GM21390 (cell line): Measurements from ENCODE around the gene CDC42EP4.
"Not testable (repeated sequence)": the region's sequence is repeated elsewhere in the genome, so short reads cannot be mapped to it uniquely, and the experiment has no call there.

ENCODE experiments used
- ATAC-seq: cut with Tn5 transposase; IDR thresholded peaks from one replicate; pipeline ENCODE4 v1.9.1; 2021; ENCODE audit not compliant: unreplicated experiment

Gene CDC42EP4

DNA sequence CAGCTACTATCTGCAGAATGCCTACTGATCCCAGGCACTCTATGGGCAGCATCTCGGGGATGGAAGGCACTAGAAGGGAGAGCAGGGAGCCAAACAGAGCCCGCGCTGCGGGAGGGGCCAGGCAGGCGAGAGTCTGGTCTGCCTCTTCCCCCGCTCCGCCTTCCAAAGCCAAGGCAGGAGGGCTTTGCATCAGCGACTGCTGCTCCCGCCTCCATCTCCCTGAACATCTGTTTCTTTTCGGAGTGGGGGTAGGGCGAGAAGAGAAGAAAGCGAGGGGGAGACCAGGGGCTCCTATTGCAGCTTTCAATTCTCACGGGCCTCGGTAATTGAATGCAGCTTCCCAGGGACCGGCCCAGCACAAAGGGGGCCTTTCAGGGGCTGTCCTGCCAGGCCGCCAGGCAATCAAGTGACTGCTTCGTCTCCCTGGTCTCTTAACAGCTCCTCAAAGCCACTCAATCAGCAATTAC is 31.4 kb upstream of the CDC42EP4 start:
- ATAC-seq: no peak

DNA sequence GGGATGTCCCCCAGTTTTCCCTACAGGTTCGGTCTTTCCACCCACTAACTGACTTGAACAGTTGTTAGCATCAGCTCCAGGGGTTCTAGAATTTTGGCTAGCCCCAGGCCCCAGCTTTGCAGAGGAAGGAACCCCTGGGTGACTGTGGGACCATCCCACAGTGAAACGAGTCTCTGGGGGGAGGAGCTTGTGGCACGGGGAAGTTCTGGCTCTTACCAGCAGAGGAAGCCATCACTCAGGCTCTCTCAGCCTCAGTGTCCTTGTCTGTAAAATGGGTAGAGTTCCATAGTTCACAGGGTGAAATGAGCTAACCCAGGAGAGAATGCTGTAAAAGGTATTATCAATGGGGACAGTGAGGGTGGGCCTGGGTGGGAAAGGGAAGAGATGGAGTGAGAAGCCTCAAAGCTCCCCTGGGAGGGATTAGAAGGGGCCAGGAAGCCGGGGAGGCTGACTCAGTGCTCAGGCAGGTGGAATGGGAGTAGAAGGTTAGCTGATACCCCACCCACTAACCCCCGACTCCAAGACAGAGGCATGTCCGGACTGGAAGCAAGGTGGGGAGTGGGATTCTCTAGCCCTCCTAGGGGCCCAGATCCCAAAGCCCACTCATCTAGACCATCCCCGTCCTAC is 30.9 kb upstream of the CDC42EP4 start:
- ATAC-seq: no peak

DNA sequence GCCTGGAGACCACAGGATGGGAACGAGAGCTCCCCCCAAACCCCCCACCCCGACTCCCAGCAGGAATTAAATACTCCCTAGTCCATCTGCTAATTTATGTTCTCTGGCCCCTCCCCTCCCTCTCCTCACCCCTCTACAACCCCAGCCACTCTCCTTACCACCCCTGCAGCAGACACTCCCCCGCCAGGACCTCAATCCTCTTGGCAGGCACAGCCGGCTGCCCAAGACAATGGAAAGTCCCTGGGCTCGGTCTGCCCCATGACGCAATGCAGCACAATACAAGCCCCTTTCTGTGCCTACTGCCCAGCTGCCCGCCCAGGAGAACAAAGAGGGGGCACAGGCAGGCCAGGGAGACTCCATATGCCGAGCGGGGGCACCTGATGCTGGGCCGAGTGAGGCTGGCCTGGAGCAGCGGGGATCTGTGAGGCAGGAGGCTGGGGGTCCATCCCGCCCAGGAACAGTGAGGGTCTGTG is 30.3 kb upstream of the CDC42EP4 start:
- ATAC-seq: no peak

DNA sequence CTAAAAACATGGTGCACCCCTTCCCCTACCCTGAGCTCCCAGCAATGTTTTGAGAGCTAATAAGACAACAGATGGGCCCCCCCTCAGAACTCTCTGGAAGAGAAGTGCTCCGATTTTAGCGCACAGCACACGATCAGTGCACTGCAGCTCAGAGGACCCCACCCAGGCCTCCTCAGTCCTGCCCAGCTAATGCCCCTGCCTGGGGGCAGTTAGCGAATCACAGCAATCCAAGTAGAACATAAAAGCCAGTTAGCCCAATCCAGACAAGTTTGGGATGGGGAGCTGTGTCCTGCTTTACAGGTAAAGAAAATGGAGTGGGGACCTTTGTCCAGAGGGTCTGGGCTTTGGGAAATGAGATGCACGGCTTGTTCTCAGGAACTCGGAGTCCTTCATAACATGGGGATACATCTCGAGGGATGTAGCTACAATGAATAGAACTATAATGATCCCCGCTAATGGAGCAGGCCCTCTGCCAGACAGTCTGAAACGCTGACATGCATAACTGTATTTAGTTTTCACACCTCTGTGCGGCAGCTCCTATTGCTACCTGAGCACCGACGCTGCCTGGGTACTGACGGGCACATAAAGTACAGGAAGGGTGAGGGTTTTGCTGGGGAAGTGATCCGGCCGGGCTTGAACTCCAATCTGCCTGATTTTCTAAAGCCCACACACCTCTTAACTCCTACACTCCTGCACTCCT is 29.7 kb upstream of the CDC42EP4 start:
- no peak for ATAC-seq

DNA sequence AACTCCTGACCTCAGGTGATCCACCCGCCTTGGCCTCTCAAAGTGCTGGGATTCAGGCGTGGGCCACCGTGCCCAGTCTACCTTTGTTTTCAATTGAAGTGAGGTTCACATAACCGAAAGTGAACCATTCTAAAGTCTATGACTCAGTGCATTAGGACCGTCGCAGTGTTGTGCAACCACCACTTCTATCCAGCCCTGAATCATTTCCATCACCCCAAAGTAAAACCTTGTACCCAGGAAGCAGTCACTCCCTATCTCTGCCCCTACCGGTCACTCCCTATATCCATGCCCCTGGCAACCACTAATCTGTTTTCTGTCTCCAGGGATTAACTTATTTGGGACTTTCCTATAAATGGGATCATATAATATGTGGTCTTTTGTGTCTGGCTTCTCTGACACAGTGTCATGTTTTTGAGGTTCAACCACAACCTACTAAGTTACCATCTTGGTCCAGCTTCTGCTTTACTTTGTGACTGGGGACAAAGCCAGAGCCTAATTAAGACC is 28.3 kb upstream of the CDC42EP4 start:
- ATAC-seq: no peak

DNA sequence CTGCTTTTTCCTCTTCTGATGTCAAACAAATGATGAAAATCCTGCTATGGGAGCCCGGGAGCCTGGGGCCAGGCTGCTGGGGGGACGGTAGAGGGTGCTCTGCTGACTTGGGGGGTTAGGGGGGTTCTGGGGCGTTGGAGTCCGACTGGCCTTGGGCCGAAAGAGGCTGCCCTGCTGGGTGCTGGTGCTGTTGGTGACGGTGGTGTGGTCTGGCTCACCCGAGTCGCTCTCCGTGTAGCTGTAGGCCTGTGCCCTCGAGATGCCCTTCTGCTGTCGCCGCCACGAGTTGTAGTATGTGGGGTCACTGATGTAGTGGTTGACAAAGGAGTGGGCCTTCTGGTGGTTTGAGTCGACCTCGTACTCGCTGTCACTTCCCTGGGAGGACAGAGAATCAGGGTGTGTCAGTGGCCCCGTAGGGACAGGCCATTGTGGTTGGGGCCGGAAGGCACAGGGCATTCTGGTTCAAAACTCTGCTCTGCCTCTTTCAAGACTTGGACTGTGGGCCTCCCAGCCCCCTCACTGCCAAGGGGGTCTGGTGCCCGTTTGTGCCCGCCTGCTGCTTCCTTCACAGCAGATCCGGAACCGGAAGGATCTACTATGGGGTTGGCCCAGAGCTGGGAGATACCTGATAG is 26.9 kb upstream of the CDC42EP4 start:
- ATAC-seq: no peak

DNA sequence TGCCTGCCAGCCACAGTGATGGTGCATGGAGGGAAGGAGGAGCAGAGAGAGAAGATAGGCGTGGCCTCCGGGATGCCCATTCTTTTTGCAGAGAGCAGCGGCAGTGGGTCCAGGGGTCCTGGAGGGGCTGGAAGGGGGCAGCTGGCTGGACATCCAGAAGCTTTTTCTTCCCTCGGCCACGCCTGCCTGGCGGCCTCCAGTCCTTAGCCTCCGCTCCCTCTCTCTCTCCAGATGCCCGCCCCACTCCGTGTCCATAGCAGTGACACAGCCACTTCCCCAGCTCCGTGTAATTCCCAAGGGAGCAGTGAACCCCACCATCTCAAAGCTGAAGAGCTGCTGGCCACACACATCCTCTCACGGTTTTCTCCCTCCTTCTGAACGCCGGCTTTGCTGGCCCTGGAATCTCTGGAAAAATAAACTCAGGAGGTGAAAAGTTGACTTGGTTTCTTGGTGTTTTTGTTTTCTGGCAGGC is 26.3 kb upstream of the CDC42EP4 start:
- no peak for ATAC-seq

DNA sequence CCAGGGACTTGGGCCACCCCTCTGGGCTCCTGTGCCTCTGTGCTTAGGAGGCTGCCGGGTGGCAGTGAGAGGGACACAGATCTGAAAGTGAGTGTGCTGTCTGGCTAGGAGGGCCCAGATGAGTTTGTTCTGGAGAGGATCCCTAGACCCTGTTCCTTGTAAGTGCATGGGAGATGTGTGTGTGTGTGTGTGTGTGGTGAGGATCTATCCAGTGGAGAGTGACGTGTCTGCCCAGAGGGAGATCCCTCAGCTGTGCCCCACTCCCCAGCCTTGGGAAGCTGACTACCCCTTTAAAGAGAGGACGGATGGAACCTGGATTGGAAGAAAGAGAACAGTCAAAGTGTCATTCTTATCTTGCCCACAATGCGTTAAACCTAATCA is 25.5 kb upstream of the CDC42EP4 start:
- ATAC-seq: no peak

DNA sequence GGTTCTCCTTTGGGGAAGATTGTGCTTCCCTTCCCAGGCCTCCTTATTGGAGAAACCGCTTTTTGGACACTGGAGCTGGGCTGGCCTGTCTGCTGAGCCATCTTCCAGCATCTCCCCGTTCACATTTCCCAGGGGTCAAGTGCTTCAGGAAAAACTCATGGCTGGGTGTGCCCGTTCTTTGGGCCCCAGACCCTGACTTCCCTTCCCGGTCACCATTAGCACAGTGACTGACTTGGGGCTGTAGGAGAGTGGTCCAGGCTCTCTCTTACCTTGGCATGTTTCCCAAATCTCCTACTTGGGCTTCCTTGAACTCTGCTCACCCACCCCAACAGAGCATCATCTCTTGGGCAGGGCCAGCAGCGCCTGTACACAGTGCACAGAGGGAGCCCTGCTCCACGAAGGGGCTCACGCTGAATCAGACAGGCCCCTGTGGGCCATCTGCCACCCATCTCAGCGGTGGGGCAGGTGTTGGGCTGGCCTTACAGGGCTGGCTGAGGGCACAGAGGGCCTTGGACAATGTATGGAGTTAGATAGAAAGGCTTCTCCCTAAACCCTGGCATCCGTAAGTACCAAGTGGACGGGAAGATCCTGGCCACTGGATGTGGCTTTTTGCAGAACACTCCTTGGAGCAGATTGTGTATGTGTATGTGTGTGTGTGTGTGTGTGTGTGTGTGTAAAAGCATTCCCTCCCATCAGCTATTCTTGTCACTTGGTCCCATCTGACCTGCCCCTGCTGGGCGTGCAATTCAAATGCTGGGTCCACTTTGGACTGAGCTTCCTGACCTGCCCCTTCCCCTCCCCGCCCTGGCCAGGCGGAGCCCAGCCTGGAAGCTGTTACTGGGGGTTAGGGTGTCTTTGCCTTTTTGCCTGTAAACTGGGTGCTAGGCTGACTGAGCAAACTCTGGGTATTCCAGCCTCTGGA is 24.9 kb upstream of the CDC42EP4 start:
- no peak for ATAC-seq

DNA sequence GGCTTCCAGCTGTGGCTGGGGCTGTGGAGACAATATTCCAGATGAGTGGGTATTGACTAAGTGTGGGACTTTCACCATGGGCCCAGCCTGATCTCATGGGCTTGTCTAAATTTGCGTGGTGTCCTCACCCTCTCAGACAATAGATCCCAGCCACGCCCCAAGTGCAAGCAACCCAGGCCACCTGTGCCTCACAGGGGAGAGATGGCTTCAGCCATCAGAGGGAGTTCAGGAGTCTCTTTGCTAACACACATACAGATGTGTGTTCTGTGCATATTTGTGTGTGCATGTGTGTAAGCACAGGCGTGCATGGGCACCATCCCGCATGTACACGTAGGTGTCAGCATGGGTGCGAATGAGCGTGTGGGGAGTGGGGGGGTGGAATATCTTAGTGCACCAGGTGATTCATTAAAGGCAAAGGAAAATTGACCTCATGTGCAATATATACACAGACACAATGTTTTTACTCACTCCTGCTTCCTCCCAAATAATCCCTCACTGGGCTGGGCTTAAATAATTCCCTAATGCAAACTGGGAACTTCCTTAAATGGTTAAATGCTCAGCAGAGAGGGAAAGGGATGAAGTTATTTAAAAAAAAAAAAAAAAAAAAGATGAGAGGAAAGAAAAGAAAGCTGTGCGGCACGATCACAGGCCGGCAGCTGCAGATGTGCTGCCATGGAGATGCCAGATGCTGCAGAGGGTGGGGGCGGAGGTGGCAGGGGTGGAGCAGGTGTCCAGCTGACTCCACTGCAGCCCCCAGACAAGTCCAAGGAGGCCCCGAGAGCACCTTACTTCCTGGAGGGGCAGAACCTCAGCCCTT is 24.0 kb upstream of the CDC42EP4 start:
- no peak for ATAC-seq

DNA sequence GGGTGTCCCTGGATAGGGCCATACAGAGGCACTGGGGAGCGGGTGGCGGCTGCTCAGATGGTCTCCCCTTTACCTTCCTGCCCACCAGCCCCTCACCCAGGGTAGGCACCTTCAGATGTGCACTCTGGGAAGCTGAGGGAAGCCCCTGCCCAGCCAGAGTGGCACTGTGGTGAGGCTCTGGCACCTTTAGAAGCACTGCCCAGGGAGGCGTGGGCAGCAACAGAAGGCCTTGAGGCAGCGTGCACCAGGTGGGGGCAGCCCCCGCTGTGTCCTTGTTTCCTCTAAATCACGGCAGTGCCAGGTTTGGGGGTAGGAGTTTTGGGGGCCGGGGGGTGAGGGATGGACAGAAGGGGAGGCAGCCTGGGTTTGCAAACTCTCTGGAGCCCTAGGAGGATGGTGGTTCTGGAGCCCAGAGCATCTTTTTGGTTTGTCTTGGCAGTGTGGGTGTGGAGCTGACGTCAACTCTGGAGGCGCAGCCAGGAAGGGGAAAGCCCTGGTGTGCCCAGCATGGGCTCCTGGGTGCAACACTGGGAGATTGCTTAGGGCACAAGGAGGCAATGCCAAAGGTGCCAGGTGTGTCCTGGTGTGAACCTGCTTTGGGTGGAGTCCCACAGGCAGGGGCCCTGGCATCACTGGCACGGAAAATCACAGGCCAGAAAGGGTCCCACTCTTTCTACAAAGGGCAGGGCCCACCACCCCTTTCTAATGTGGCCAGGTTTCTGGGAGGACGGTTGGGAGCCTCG is 23.1 kb upstream of the CDC42EP4 start:
- ATAC-seq: no peak

DNA sequence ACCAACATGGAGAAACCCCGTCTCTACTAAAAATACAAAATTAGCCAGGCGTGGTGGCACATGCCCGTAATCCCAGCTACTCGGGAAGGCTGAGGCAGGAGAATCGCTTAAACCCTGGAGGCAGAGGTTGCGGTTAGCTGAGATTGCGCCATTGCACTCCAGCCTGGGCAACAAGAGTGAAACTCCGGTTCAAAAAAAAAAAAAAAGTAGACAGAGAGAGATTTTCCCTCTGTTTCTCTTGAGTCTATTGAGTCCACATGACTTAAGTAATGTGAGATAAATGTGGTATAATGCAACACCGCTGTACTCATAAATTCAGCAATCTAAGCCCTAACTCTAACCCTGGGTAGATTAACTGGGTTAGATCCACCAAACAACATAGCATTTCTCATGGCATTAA is 21.6 kb upstream of the CDC42EP4 start:
- ATAC-seq: not testable (repeated sequence)

DNA sequence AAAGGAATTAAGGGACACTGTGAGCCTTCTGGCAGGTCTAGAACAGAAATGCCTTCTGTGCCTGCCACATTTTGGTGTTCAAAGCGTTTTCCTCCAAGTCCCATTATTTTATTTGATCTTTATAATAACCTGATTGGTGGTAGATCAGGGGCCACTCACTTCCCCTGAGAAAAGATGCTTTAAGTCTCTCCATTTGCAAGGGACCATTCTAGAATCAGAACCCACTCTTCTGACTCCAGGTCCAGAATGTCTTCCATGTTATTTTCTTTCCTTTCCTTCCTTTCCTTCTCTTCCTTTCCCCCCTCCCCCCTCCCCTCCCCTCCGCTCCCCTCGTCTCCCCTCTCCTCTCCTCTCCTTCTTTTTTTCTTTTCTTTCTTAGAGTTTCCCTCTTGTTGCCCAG is 19.3 kb upstream of the CDC42EP4 start:
- no peak for ATAC-seq

DNA sequence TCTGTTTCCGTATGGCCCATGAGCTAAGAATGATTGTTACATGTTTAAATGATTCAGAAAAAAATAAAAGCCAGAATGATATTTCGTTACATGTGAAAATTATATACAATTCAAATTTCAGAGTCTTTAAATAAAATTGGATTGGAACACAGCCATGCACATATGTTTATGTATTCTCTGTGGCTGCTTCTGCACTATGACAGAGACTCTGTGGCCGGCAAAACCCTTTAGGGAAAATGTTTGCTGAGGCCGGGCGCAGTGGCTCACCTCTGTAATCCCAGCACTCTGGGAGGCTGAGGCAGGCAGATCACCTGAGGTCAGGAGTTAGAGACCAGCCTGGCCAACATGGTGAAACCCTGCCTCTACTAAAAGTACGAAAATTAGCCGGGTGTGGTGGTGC is 15.9 kb upstream of the CDC42EP4 start:
- ATAC-seq: no peak

DNA sequence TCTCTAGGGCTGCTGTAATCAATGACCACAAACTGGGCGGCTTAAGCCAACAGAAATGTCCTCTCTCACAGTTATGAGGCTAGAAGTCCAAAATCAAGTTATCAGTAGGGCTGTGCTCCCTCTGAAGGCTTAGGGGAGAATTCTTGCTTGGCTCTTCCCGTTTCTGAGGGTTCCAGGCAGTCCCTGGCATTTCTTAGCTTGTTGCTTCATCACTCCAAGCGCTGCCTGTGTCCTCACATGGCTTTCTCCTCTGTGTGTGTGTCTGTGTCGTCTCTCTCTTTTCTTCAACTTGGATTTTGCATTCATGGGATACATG is 13.7 kb upstream of the CDC42EP4 start:
- ATAC-seq: no peak

DNA sequence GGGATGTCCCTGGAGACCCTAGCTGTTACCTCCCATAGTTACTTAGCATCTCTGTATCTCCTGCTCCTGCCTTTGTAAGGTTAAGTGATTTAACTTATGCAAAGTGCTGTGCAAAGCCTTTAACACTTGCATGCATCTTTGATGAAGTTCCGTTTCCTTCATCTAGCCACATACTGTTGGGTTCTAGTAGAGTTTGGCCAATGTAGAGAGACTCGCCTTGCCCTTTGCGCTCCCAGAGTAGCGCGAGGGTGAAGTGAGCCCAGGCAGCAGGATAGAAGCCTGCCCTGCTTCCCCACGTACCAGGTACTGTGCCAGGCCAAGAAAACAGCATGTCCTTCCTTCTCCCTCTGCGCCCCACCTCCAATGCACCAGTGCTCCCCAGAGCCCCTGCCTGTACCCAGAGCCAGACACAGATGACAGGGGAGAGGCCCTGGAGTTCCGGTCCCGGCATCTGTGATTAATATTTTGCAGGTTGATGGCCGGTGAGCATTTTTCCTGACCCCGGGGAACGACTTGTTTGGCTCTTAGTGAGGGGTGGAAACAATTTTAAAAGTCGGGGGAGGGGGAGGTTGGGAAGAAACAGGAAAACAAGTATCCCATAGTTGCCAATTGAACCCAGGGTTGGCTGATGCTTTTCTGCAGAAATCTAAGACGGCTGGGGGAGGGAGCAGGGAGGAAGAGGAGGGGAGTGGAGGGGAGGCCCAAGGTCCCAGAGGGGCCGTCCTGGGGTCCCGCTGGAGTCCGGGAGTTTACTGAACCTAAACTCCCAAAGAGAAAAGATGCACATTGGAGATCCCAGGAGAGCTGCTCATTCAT is 13.1 kb upstream of the CDC42EP4 start:
- ATAC-seq: no peak

DNA sequence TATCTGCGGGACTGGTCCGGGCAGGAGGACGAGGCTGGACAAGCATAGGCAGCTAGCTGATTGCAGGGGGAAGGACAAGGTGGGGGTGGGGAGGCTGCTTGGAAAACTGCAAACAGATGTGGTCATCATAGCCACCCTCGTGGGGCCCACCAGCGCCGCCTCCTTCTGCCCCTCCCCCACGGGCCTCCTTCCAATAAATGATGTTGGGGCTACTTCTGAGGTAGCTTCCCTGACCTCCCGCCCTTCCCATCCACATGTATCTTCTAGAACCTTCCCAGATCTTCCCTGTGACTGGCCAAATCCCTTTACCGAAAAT is 12.3 kb upstream of the CDC42EP4 start:
- ATAC-seq: no peak

DNA sequence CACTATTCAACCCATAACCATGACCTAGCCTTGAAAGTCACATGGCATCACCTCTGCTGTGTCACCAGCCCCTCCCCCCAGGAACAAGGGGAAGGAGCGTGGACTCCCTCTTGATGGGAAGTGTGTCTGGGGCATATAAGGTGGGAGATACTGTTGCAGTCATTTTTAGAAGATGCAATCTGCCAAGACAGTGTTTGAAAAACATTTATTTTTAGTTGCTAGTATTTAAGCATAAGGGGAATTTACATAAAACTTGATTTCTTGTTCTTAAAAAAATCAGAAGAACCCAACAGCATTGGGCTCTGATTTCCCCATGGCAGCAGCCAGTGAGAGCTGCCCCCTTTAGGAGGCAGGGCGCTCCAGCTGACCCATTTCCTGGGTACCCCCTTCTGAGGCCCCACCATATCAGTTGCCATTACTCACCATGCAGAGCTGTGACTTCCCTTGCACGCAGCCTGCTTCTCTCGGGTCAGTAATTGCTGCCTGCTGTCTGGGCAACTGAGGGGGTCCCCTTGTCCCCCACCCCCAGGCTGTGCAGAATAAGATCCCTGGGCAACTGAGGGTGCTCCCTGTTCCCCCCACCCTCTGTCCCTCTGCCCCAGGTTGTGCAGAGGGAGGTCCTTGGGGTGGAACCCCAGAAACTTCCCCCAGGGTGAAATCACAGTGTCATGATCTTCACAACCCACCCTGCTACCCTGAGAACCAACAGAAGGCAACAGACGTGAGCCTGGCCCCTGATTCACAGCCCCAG is 11.8 kb upstream of the CDC42EP4 start:
- no peak for ATAC-seq
